Natural killer cell (primary cell): ENCODE data around the gene DGLUCY. TPM values are rescaled to one million over a fixed set of nuclear protein-coding genes. Genes with fewer than 3 reads are reported as not detected.

Experiments used
- ATAC-seq, 3 donors: fragments of 150-1000 bp in 2 of 3; fragments of 200-7000 bp in 1 of 3; cut with Tn5 transposase; 1 replicate in 1 of 3; 2 replicates in 2 of 3; pipeline ENCODE4 v1.10.0; 2021; ENCODE audit warnings: mild to moderate bottlenecking in 2 of 3, moderate library complexity in 2 of 3
- DNase-seq, 2 donors: peaks; one replicate each; pipeline versions ENCODE4 v3.0.0 to v3.0.0-alpha.2; 2013 to 2021; ENCODE audit warnings: mixed read lengths in 1 of 2
- H3K27ac ChIP-seq: one replicate; pipeline ENCODE4 v1.5.1; 2013; ENCODE audit warnings: mild to moderate bottlenecking, low read length
- H3K27me3 ChIP-seq: one replicate; pipeline ENCODE4 v1.6.1; 2013; ENCODE audit warnings: low read length; ENCODE audit not compliant: control insufficient read depth, insufficient read depth
- H3K36me3 ChIP-seq: one replicate; pipeline ENCODE4 v1.6.1; 2013; ENCODE audit warnings: low read length; ENCODE audit not compliant: control insufficient read depth, insufficient read depth
- H3K4me1 ChIP-seq: one replicate; pipeline ENCODE4 v1.6.1; 2013; ENCODE audit warnings: low read length; ENCODE audit not compliant: control insufficient read depth, insufficient read depth
- H3K4me3 ChIP-seq: one replicate; pipeline ENCODE4 v1.5.1; 2013; ENCODE audit warnings: low read length
- H3K9me3 ChIP-seq: one replicate; pipeline ENCODE4 v1.6.1; 2013; ENCODE audit warnings: low read length; ENCODE audit not compliant: control insufficient read depth, insufficient read depth
- H3K27ac Mint-ChIP-seq, 2 donors: one replicate each; pipeline ENCODE4 v1.8.0; 2022; ENCODE audit warnings: mild to moderate bottlenecking in 2 of 2, mixed read lengths in 2 of 2, moderate library complexity in 1 of 2
- H3K27me3 Mint-ChIP-seq, 2 donors: one replicate each; pipeline ENCODE4 v1.8.0; 2022; ENCODE audit warnings: low read depth in 2 of 2, mixed read lengths in 2 of 2
- H3K36me3 Mint-ChIP-seq: one replicate; pipeline ENCODE4 v1.8.0; 2022; ENCODE audit warnings: mixed read lengths
- H3K4me1 Mint-ChIP-seq, 2 donors: one replicate each; pipeline ENCODE4 v1.8.0; 2022; ENCODE audit warnings: mixed read lengths in 2 of 2
- H3K4me3 Mint-ChIP-seq: one replicate; pipeline ENCODE4 v1.8.0; 2022; ENCODE audit warnings: mild to moderate bottlenecking, moderate library complexity, mixed read lengths
- H3K9me3 Mint-ChIP-seq, 2 donors: one replicate each; pipeline ENCODE4 v1.8.0; 2022; ENCODE audit warnings: mixed read lengths in 2 of 2
- CTCF ChIP-seq: fragments of 200-600 bp; IDR thresholded peaks from one replicate; pipeline ENCODE4 v1.8.0; 2022; ENCODE audit warnings: antibody characterized with exemption
- WGBS: methylation state at CpG from one replicate; pipeline ENCODE4 v1.1.7; 2013; ENCODE audit warnings: missing lambda C conversion rate; ENCODE audit not compliant: insufficient coverage; 5-methylcytosine and 5-hydroxymethylcytosine counted together
- intact Hi-C: fragments of 100-400 bp; cut with micrococcal nuclease; formaldehyde crosslinking; loops from one replicate; pipeline ENCODE4 v1.14.2; 2022
- total RNA-seq, 4 donors: library from RNA; stranded (reverse); fragments of 120-200 nt in 1 of 4; gene quantifications; one replicate each; pipeline versions ENCODE4 v1.2.3 to v1.2.4, GENCODE V29; 2013 to 2022

DGLUCY gene
- total RNA-seq, 3 donors from 2014 or later (not counting 1 experiment from before 2014, with no cell fraction given) = 108 to 142 (median 110) TPM

- Mint-ChIP-seq H3K27ac (no peak overlapping the region), H3K4me3 (no peak overlapping the region), H3K27me3 (no peaks in the 10 kb centered on the region), H3K9me3 (no peaks in the 10 kb centered on the region), H3K36me3 (peaks cover 8% of the 10 kb centered on the region), H3K4me1 (peaks cover 0 to 4% of the 10 kb centered on the region in 2 donors)
- no CpG with 5 or more reads among the region's 2 CpGs for WGBS
- no peak for TF ChIP-seq CTCF
- intact Hi-C loops = no loop called here
- DNase-seq = no peak
- Histone ChIP-seq H3K4me1 (no peaks in the 10 kb centered on the region), H3K27me3 (no peaks in the 10 kb centered on the region), H3K4me3 (no peak overlapping the region), H3K9me3 (no peaks in the 10 kb centered on the region), H3K36me3 (peaks cover 41% of the 10 kb centered on the region), H3K27ac (no peak overlapping the region)
- ATAC-seq = no peak
Observed at GRCh38 chr14:91211017-91211416, 97.1 kb downstream of the DGLUCY start.

- no peaks in the 10 kb centered on the region for H3K36me3 Mint-ChIP-seq
- no peak for ATAC-seq
- intact Hi-C loops = no loop called here
- Histone ChIP-seq H3K4me1 (no peaks in the 10 kb centered on the region), H3K27ac (no peak overlapping the region), H3K9me3 (no peaks in the 10 kb centered on the region), H3K4me3 (no peak overlapping the region), H3K36me3 (peaks cover 42% of the 10 kb centered on the region), H3K27me3 (no peaks in the 10 kb centered on the region)
- 97% methylated on average over 6 of the region's 6 CpGs for WGBS
- no peak for TF ChIP-seq CTCF
- no peaks in the 10 kb centered on the region for H3K27me3 Mint-ChIP-seq
- H3K9me3 Mint-ChIP-seq = no peaks in the 10 kb centered on the region
- peaks cover 0 to 10% of the 10 kb centered on the region in 2 donors for H3K4me1 Mint-ChIP-seq
- no peak overlapping the region for H3K27ac Mint-ChIP-seq
- no peak for DNase-seq
- no peak overlapping the region for H3K4me3 Mint-ChIP-seq
Observed at GRCh38 chr14:91214306-91214705, 100.4 kb downstream of the DGLUCY start.

GRCh38 chr14:91215381-91215780 lies 101.5 kb downstream of the DGLUCY start:
- Histone ChIP-seq H3K27me3 (no peaks in the 10 kb centered on the region), H3K4me3 (no peak overlapping the region), H3K36me3 (peaks cover 42% of the 10 kb centered on the region), H3K9me3 (no peaks in the 10 kb centered on the region), H3K27ac (no peak overlapping the region), H3K4me1 (no peaks in the 10 kb centered on the region)
- no peaks in the 10 kb centered on the region for H3K9me3 Mint-ChIP-seq
- no peak for TF ChIP-seq CTCF
- intact Hi-C loops = no loop called here
- DNase-seq (no peak), ATAC-seq (no peak)
- H3K4me3 Mint-ChIP-seq = no peak overlapping the region
- no peak overlapping the region for H3K27ac Mint-ChIP-seq
- WGBS = 87% methylated on average over 10 of the region's 10 CpGs
- no peaks in the 10 kb centered on the region for H3K36me3 Mint-ChIP-seq
- H3K27me3 Mint-ChIP-seq = no peaks in the 10 kb centered on the region
- peaks cover 4 to 10% of the 10 kb centered on the region in 2 donors for H3K4me1 Mint-ChIP-seq

GRCh38 chr14:91216731-91217226 lies 102.9 kb downstream of the DGLUCY start:
- no peak overlapping the region for H3K27ac ChIP-seq
- peaks cover 35% of the 10 kb centered on the region for H3K36me3 ChIP-seq
- intact Hi-C loops = no loop called here
- no peak for ATAC-seq
- peaks cover 7% of the 10 kb centered on the region for H3K4me1 ChIP-seq
- Mint-ChIP-seq H3K9me3 (no peaks in the 10 kb centered on the region), H3K4me3 (no peak overlapping the region), H3K27me3 (no peaks in the 10 kb centered on the region), H3K4me1 (peaks cover 16 to 21% of the 10 kb centered on the region in 2 donors), H3K27ac (no peak overlapping the region), H3K36me3 (no peaks in the 10 kb centered on the region)
- no peak for DNase-seq
- H3K27me3 ChIP-seq = no peaks in the 10 kb centered on the region
- WGBS = 98% methylated on average over 13 of the region's 13 CpGs
- H3K9me3 ChIP-seq = no peaks in the 10 kb centered on the region
- TF ChIP-seq CTCF = no peak
- H3K4me3 ChIP-seq = no peak overlapping the region
